DOHH2 (cell line): ENCODE results near the gene STT3A.

Experiments used
- H3F3A ChIP-seq: fragments of 200-600 bp; sonication (generic), shearing (Covaris generic); 2 replicates; pipeline ENCODE4 v1.6.0; 2016; ENCODE audit warnings: antibody characterized with exemption, mild to moderate bottlenecking; ENCODE audit not compliant: control insufficient read depth, insufficient read depth
- H3K27ac ChIP-seq: fragments of 200-600 bp; sonication (generic); 2 replicates; pipeline ENCODE4 v1.5.1; 2014; ENCODE audit warnings: low read depth, mild to moderate bottlenecking, low read length, moderate library complexity
- H3K27me3 ChIP-seq: fragments of 200-600 bp; sonication (generic); 2 replicates; pipeline ENCODE4 v1.6.1; 2014; ENCODE audit warnings: mild to moderate bottlenecking, low read length, mixed read lengths; ENCODE audit not compliant: control insufficient read depth
- H3K36me3 ChIP-seq: fragments of 200-600 bp; sonication (generic); 2 replicates; pipeline ENCODE4 v1.6.1; 2014; ENCODE audit warnings: mild to moderate bottlenecking, low read length, moderate library complexity, mixed read lengths; ENCODE audit not compliant: control insufficient read depth
- H3K4me1 ChIP-seq: fragments of 200-600 bp; sonication (generic); 2 replicates; pipeline ENCODE4 v1.6.1; 2014; ENCODE audit warnings: mild to moderate bottlenecking, low read length, mixed read lengths; ENCODE audit not compliant: control insufficient read depth
- H3K4me2 ChIP-seq: fragments of 200-600 bp; sonication (generic); 2 replicates; pipeline ENCODE4 v1.6.0; 2014; ENCODE audit warnings: mild to moderate bottlenecking, low read length, moderate library complexity
- H3K4me3 ChIP-seq: fragments of 200-600 bp; sonication (generic); 2 replicates; pipeline ENCODE4 v1.5.1; 2014; ENCODE audit warnings: mild to moderate bottlenecking, low read length, mixed read lengths
- H3K79me2 ChIP-seq: fragments of 200-600 bp; sonication (generic); 2 replicates; pipeline ENCODE4 v1.6.1; 2014; ENCODE audit warnings: mild to moderate bottlenecking, low read length, mixed read lengths; ENCODE audit not compliant: control insufficient read depth
- H3K9me2 ChIP-seq: fragments of 200-600 bp; sonication (generic); replicated peaks from 2 replicates; pipeline ENCODE4 v1.6.1; 2014; ENCODE audit warnings: mild to moderate bottlenecking, low read length, mixed read lengths; ENCODE audit not compliant: control insufficient read depth
- H3K9me3 ChIP-seq: fragments of 200-600 bp; sonication (generic); 2 replicates; pipeline ENCODE4 v1.6.1; 2014; ENCODE audit warnings: antibody characterized with exemption, low read length, mixed read lengths; ENCODE audit not compliant: control insufficient read depth, insufficient read depth
- H4K20me1 ChIP-seq: fragments of 200-600 bp; sonication (generic); 2 replicates; pipeline ENCODE4 v1.6.0; 2014; ENCODE audit warnings: low read depth, mild to moderate bottlenecking, antibody characterized with exemption, low read length, moderate library complexity; ENCODE audit not compliant: control insufficient read depth, insufficient read depth
- EZH2phosphoT487 ChIP-seq: fragments of 200-600 bp; sonication (generic); IDR thresholded peaks from 2 replicates; pipeline ENCODE4 v1.6.1; 2017; ENCODE audit warnings: borderline replicate concordance, mild to moderate bottlenecking, antibody characterized with exemption, low read length, moderate library complexity, mixed read lengths
- TF ChIP-seq, protein P1 (sequence below): fragments of 200-600 bp; sonication (generic); IDR thresholded peaks from one replicate; pipeline ENCODE4 v1.5.1; 2014; ENCODE audit warnings: antibody characterized with exemption, mild to moderate bottlenecking, low read depth, low read length; ENCODE audit not compliant: poor library complexity, severe bottlenecking

The STT3A gene

GRCh38 chr11:125593114-125593820 is 615 bp downstream of the STT3A start:
- Histone ChIP-seq H3K27ac (peak overlapping the region; percentile 69), H3K4me1 (peaks cover 29% of the 10 kb centered on the region), H3K9me2 (no peaks in the 10 kb centered on the region), H3K4me2 (peak overlapping the region; percentile 74), H3K27me3 (no peaks in the 10 kb centered on the region), H3K36me3 (peaks cover 42% of the 10 kb centered on the region), H3K9me3 (no peaks in the 10 kb centered on the region), H3F3A (no peaks in the 10 kb centered on the region), H3K4me3 (peak overlapping the region; percentile 92), H4K20me1 (no peaks in the 10 kb centered on the region), H3K79me2 (peaks cover 68% of the 10 kb centered on the region)
- TF ChIP-seq, protein P1, sequence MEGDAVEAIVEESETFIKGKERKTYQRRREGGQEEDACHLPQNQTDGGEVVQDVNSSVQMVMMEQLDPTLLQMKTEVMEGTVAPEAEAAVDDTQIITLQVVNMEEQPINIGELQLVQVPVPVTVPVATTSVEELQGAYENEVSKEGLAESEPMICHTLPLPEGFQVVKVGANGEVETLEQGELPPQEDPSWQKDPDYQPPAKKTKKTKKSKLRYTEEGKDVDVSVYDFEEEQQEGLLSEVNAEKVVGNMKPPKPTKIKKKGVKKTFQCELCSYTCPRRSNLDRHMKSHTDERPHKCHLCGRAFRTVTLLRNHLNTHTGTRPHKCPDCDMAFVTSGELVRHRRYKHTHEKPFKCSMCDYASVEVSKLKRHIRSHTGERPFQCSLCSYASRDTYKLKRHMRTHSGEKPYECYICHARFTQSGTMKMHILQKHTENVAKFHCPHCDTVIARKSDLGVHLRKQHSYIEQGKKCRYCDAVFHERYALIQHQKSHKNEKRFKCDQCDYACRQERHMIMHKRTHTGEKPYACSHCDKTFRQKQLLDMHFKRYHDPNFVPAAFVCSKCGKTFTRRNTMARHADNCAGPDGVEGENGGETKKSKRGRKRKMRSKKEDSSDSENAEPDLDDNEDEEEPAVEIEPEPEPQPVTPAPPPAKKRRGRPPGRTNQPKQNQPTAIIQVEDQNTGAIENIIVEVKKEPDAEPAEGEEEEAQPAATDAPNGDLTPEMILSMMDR, result no peak
- TF ChIP-seq EZH2phosphoT487, result no peak

DNA sequence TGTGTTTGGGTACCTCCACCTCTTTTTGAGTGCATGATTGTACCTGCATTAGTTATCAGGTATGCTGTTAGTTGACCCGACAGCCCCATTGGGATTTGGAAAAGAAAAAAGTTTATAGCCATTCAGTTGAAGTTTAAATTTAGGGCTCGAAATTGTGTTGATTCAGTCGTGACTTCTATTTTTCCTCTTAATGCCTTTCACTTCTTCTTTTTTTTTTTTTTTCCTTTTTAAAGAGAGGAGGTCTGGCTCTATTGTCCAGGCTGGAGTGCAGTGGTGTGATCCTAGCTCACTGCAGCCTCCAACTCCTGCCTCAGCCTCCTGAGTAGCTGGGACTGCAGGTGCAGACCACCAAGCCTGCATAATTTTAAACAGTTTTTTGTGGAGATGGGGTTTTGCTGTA is 2.3 kb downstream of the STT3A start:
- peak overlapping the region; percentile 92 for H3K4me3 ChIP-seq
- peak overlapping the region; percentile 74 for H3K4me2 ChIP-seq
- no peaks in the 10 kb centered on the region for H4K20me1 ChIP-seq

GRCh38 chr11:125600663-125601062 is 8.0 kb downstream of the STT3A start:
- Histone ChIP-seq H3K9me2 (no peaks in the 10 kb centered on the region), H3K4me1 (peaks cover 1% of the 10 kb centered on the region), H4K20me1 (no peaks in the 10 kb centered on the region), H3K4me2 (no peak overlapping the region), H3K27ac (no peak overlapping the region), H3K36me3 (peaks cover 90% of the 10 kb centered on the region), H3K4me3 (no peak overlapping the region), H3K27me3 (no peaks in the 10 kb centered on the region), H3F3A (no peaks in the 10 kb centered on the region; the same call in 1 of the 2 replicates), H3K79me2 (peaks cover 34% of the 10 kb centered on the region), H3K9me3 (no peaks in the 10 kb centered on the region)
- TF ChIP-seq, protein P1, result no peak

More for the DNA sequence above, 2.3 kb downstream of the STT3A start:
- no peaks in the 10 kb centered on the region for H3K9me2 ChIP-seq
- peaks cover 29% of the 10 kb centered on the region for H3K4me1 ChIP-seq
- no peaks in the 10 kb centered on the region for H3K27me3 ChIP-seq
- H3K9me3 ChIP-seq, result no peaks in the 10 kb centered on the region
- H3K27ac ChIP-seq, result peak overlapping the region; percentile 39
- TF ChIP-seq, protein P1, result no peak
- TF ChIP-seq EZH2phosphoT487, result no peak
- H3K36me3 ChIP-seq, result peaks cover 53% of the 10 kb centered on the region
- H3F3A ChIP-seq, result no peaks in the 10 kb centered on the region
- peaks cover 78% of the 10 kb centered on the region for H3K79me2 ChIP-seq
